GM21737 (cell line): Measurements from ENCODE around the gene GALNT9.
"Not testable (repeated sequence)": the region's sequence is repeated elsewhere in the genome, so short reads cannot be mapped to it uniquely, and the experiment has no call there.

Experiments
- ATAC-seq: cut with Tn5 transposase; IDR thresholded peaks from one replicate; pipeline ENCODE4 v1.9.1; 2021; ENCODE audit warnings: mild to moderate bottlenecking, moderate library complexity; ENCODE audit not compliant: unreplicated experiment

The GALNT9 gene

DNA sequence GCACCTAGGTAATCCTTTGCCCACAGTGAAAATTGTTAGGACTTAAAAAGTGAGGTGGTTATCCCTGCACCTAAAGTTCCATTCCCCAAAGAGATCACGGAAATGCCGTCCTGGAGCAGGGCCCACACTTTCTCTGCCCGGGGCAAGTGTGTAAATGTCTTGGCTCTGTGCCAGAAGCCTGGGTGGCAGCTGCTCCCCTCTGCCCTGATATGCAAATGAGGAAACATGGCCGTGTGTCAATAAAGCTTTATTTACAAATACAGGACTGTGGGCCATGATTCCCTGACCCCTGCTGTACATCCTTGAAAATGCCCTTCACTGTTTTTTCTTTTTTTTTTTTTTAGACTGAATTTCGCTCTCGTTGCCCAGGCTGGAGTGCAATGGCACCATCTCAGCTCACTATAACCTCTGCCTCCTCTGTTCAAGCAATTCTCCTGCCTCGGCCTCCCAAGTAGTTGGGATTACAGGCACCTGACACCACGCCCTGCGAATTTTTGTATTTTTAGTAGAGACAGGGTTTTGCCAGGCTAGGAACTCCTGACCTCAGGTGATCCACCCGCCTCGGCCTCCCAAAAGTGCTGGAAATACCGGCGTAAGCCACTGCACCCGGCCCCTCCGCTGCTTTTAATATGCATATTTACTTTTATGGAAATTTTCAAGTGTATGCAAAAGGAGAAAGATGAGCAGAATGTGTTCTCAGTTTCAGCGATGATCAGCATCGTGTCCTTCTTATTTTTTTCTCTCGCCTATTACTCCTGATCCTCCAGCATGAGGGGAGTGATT, 75.5 kb downstream of the GALNT9 start:
- ATAC-seq = no peak

DNA sequence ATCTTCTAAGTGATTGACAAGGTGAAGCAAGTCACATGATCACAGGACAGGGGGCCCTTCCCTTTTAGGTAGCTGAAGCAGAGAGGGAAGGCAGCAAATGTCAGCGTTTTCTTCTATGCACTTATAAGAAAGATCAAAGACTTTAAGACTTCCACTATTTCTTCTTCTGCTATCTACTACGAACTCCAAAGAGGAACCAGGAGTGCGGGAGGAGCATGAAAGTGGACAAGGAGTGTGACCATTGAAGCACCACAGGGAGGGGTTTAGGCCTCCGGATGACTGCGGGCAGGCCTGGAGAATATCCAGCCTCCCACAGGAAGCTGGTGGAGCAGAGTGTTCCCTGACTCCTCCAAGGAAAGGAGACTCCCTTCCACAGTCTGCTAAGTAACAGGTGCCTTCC, 76.4 kb downstream of the GALNT9 start:
- ATAC-seq = not testable (repeated sequence)

DNA sequence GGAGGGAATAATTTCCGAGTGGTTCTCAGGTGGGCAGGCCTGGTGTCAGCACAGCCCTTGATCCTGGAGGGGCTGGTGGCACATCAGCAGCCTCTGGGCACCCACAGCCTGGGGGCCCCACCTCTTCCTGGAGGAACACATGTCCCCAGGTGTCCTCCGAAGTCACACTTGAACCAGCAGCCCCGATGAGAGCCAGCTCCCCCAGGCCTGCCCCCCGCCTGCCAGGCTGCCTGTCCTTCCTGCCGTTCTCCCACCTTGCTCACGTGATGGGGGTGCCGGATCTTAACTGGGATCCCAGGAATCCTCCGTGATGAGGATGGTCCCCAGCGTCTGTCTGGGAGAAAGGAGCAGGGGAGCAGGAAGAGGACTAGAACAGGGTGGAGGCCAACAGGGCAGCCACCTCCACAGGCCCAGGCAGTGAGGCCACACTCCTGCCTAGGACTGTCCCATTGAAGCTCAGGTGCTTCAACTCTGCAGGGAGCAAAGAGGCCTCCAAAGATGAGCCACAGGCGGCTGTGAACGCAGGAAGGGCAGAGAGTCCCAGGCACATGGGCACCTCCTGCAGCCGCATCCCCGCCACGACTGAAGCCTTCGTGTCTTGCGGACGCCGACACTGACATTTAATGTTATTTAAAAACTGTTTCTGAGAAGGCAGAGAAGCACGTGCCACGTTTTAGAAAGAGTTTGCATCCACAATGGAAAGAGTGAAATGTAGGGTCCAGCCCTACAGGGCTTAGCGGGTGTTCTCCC, 77.5 kb downstream of the GALNT9 start:
- no peak for ATAC-seq

DNA sequence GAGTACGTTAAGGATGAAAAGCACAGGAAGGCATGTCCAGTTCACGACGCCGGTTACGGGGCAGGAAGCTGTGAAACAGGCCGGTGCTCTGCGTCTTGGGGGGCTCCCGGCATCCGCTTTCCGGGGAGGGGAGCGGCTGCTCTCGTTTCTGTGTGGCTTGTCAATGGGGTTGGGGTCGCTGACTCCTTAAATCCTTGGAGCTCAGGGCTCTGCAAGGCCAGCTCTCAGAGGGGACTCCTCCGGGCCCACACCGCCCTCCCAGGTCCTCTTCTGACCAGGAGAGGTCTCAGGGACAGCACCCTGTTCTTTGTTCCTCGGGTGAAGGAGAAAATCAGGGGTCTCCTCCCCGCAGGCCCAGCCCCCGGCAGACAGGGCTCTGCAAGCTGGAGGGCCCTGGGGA, 78.1 kb downstream of the GALNT9 start:
- ATAC-seq = no peak

DNA sequence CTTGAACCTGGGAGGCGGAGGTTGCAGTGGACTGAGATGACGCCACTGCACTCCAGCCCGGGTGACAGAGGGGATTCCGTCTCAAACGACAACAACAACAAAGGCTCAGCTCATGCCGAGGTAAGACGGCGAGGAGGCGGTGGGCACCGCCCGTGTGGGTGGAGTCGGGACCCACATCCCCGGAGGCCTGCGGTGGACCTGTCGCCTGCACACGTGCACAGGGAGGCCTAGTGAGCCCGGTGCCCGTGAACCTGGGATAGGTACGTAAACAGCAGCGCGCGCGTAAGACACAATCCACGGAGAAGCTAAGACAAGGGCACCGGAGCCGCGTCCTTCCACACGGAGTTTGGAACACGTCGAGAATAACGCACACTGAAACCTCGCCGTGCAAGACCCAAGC, 78.7 kb downstream of the GALNT9 start:
- no peak for ATAC-seq

DNA sequence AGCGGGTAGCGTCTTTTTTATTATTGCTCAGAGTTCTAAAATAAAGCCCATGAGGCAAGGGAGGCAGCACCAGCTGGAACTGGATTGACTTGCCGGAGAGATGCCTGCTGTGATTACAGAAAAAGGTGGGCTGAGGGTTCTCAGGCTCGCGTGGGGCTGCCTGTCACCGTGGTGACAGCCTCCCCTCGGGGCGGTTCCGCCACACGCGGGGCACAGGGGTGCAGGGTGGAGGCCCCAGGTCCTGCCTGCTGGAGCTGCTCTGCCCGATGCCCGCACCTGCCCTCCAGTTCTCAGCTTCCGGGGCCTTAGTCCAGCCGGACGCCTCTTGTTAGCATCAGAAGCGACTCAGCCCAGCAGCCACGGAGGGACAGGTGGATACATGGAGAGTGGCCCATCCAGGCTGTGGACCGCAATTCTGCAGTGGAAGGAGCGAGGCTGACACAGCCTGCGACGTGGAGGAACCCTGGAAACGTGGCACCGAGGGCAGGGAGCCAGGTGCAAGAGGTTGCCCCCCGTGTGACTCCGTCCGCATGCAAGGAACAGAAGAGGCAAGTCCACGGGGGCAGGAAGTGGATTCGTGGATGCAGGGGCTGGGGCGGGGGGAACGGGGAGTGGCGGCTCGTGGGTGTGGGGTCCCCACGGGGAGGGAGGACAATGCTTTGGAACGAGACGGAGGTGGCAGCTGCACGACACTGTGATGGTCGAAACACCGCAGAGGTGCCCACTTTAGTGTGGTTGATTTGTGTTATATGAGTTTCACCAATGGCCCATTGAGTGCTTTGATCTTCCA, 79.5 kb downstream of the GALNT9 start:
- no peak for ATAC-seq

DNA sequence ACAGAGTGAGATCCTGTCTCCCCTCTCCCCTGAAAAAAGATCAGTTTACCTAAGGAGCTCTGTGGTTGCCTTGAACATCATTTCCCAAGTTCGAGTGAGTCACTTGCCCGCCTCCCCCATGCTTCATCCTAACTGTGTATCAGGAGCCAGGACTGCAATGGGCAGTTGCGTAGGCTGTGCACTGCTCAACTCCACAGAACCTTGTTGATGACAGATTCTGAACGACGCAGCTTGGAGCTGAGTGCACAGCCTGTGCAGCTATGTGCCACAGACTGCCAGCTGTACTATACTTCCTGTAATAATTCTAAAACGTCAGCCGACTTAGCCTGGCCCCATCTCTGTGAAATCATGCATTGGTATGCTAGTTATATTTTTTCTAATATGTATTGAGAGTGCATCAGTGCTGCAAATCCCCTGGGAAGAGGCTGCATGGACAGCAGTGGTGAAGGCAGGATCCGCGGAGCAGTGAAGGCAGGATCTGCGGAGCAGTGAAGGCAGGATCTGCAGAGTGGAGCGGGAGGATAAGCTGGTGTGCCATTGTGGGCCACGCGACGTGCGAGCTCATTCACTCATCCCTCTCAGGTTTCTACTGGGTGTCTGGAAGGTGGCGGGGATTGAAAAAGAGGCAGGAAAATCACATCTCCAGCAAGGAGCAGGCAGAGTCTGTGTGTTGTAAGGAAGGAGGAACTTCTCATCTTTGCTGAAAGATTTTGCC, 80.8 kb downstream of the GALNT9 start:
- no peak for ATAC-seq

GRCh38 chr12:132247718-132248452, 81.5 kb downstream of the GALNT9 start:
- no peak for ATAC-seq

- no peak for ATAC-seq
Measured at GRCh38 chr12:132246997-132247717, 82.2 kb downstream of the GALNT9 start.

GRCh38 chr12:132245521-132246101, 83.8 kb downstream of the GALNT9 start:
- no peak for ATAC-seq

- ATAC-seq = no peak
Measured at GRCh38 chr12:132244724-132245295, 84.6 kb downstream of the GALNT9 start.

- ATAC-seq = no peak
Measured at GRCh38 chr12:132243596-132244310, 85.6 kb downstream of the GALNT9 start.

DNA sequence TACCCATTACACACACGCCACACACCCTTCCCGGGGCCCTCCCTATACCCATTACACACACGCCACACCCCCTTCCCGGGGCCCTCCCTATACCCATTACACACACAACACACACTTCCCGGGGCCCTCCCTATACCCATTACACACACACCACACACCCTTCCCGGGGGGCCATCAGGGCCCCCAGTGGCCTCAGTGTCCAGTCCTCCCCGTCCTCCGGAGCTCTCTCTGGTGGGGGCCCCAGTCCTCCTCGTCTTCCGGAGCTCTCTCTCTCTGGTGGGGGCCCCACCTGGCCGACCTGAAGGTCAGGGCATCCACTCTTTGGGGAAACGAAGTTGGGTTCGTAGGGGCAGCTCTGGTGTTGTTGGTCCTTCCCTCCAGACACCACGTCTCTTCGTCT, 86.2 kb downstream of the GALNT9 start:
- ATAC-seq = not testable (repeated sequence)

- ATAC-seq = not testable (repeated sequence)
Measured at GRCh38 chr12:132240669-132241007, 88.8 kb downstream of the GALNT9 start.

DNA sequence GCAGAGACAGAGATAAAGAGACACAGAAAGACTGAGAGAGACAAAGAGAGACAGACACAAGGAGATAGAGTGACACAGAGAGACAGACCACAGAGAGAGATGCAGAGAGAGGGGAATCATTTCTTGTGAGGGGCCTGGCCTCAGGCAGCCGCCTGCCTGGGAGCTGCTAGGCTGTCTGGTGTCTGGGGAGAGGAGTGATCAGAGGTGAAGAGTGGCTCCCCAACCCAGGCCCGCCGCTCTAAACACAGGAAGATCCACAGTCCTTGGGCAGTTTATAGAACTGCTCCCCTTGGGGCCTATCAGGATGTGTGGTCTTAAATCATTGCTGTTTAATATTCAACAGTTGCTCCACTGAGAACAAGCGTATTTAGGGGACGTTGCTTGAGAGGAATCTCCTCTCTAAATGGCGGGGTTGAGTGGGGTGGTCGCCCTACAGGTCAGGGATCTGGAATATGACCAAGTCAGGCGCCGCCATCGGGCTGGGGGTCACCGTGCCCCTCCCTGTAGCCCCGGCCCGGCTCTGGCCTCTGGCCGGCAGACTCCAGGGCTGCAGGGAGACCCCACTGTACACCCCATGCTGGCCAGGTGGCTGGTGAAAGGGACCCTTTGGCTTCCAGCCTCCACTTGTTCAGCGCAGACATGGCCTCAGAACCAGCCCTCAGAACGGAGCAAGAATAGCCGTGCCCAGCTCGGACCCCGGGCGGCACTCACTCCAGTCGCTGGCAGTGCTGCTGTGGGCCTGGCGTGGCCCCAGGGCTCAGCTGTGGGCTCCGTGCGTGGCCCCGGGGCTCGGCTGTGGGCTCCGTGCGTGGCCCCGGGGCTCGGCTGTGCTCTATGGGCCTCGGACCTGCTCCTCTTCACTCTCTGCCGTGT, 89.4 kb downstream of the GALNT9 start:
- no peak for ATAC-seq

GRCh38 chr12:132239392-132239791, 90.0 kb downstream of the GALNT9 start:
- ATAC-seq = no peak

DNA sequence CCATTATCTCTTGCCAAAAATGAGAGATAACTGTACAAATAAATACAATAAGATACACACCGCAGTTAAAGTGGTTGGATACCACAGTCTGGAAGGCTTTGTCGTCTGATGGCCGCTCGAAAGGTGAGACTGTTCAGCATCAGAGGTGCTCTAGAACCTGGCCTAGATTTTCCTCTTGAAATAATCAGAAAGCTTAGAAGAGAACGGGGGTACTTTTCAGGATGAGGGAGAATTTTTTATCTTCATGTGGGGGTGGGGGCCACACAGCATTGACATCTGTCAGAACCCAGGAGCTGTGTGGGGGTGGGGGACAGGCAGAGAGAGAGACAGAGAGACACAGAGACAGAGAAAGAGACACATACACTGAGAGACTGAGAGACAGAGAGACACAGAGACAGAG, 90.5 kb downstream of the GALNT9 start:
- ATAC-seq = no peak
